Measurements from ENCODE around the gene UFD1.

UFD1 gene

DNA sequence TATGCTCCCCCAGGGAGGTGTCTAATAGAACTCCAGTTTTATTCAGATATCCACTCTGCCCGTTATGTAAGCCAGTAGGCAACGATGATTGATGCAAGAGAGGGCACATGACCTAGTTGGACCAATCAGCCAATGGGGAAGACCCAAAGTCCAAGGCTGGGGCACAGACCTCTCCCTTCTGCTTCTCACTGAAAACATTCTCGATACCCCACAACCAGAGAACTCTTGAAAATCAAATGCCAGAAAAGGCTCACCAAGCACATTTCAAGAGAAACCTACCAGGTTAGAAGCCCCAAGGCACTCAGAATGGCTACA is 54.9 kb downstream of the UFD1 start:
- DNase-seq (ENCODE audit: low read depth) = no peak

DNA sequence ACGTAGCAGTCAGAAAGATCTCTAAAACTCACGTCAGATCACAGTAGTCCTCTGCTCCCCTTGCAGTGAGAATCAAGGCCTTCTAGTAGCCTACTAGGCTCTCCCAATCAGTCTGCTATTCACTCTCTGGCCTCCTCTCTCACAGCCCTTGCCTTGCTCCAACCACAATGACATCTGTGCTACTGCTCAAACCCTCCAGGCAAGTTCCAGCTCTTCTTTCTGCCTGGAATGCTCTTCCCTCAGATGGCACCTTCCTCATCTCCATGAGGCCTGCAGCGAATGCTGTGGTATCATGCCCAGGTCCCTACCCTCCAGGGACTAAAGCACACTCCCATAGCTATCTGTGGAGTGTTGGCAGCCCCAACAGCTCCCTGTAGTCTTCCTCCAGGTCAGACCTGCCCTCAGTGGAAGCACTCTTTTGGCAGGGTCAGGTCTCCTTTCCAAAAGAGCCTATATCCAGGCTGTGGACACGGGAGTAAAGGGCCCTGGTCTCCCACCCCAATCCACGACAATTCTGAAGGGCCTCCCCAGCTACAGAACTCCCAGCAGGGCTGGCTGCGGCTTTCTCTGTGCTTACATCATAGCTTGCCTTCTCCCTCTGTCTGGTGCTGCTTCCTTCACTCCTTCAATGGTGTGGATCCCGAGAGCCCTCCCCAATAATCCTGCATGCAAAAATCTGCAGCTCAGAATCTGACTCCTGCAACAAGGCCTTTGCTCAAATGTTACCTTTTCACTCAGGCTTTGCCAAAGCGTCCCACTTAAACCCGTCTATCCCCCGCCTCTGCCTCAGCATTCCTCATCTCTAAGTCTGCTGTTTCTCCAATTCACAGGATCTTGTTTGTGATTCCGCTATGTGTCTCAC is 56.3 kb downstream of the UFD1 start:
- DNase-seq (ENCODE audit: low read depth) = no peak

DNA sequence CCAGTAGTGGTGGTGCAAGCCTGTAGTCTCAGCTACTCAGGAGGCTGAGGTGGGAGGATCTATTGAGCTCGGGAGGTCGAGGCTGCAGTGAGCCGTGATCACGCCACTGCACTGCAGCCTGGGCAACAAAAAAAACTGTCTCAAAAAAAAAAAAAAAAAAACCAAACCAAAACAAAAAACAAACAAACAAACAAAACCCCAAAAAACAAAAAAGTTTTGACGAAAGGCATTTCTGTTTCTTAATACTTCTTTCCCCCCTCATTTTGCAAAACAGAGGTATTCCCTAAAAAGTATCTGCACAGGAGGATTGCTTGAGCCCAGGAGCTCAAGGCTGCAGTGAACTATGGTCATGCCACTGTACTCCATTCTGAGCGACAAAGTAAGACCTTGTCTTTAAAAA is 58.7 kb downstream of the UFD1 start:
- DNase-seq (ENCODE audit: low read depth) = no peak

DNA sequence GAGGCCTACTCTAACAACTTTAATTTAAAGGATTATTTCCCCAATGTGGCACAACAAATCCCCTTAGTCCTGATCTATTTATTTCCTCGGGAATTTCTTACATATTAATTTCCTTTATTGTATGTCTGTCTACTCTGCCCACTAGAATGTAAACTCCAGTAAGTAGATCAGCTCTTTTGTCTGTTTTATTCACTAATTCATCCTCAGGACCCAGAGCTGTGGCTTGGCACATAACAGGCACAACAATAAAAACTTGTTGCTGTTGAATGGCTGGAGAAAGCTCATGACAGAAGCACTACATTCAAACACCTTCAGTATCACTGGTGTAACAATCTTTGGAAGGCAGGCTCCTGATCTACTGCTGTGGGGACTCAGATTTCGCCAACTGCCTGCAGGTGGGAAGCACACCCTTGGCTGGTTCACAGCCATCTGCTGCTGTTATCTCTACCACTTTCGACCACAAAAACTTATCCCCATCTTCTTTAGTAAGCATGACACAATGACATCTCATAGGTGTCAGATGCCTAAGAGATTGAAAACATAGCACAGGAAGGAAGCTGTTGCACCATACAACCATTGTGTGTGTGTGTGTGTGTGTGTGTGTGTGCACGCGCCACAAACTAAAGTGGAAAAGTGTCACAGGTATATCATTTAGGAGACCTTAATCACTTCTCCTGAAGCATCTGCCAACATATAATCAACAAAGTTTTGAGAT is 59.4 kb downstream of the UFD1 start:
- DNase-seq (ENCODE audit: low read depth) = no peak

DNA sequence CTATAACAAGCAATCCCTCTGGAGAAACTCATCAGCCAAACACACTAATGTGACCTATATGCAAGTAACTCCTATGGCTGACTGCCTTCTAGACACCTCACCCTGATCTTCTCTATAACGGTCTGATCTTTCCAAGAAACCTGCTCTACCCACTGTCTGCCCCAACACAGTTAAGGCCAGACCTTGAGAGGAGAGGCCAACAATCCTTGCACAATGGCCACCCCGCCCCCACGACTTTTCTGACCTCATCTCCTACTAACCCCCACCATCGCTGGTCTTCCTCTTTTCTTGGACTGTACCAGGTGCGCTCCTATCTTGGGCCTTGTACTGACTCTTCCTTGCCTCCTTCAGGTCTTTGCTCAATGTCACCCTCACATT is 59.9 kb downstream of the UFD1 start:
- no peak for DNase-seq (ENCODE audit: low read depth)

DNA sequence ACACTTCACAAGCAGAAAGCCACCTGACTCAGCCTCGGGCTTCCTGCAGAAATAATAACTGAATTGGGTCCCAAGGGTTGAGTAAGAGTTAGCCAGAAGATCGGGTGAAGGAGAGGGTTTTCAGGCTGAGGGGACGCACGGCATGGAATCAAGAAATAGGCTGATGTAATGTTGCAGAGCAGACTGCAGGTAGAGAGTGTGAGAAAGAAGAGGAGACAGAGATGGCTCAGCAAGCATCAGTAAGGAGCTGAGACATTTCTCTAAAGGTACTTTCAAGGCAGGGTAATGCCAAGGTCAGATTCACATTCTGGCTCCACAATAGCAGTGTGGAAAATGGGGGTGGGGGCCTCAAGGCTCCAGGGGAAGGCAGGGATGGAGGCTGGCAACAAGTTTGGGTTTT is 66.1 kb downstream of the UFD1 start:
- no peak for DNase-seq (ENCODE audit: low read depth)

DNA sequence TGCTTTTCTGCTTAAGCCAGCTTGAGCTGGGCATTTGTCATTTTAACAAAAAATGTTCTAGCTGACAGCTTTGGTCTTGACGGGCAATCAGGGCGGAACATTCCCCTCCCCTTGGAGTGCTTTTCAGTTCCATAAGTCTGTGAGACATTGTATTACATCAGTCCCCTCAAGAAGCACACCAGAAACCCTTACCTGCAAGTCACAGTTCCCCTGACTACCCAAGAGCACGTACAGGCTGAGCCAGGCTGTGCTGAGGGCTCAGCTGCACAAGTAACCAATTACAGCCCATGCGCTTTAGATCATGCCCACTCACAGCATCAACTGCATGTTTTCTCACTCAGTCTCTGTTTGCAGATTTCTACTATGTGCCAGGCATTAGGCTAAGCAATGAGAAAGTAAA is 66.5 kb downstream of the UFD1 start:
- no peak for DNase-seq (ENCODE audit: low read depth)

DNA sequence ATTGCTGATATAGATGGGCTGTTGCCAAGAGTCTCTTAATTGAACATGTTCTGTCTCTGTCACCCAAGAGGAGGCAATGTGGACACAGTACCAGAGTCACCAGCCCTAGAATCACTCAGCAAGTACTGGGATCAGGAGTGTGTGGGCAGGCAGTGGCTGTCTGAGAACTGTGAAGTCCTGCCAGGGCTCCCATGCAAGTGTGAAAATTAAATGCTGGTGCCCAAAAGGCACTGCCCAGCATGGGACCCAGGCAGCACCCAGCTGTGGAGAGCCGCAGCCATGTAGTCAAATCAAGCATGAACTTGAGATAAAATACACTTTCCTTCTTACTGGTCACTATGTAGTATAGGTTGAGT is 67.3 kb downstream of the UFD1 start:
- DNase-seq (ENCODE audit: low read depth) = no peak

DNA sequence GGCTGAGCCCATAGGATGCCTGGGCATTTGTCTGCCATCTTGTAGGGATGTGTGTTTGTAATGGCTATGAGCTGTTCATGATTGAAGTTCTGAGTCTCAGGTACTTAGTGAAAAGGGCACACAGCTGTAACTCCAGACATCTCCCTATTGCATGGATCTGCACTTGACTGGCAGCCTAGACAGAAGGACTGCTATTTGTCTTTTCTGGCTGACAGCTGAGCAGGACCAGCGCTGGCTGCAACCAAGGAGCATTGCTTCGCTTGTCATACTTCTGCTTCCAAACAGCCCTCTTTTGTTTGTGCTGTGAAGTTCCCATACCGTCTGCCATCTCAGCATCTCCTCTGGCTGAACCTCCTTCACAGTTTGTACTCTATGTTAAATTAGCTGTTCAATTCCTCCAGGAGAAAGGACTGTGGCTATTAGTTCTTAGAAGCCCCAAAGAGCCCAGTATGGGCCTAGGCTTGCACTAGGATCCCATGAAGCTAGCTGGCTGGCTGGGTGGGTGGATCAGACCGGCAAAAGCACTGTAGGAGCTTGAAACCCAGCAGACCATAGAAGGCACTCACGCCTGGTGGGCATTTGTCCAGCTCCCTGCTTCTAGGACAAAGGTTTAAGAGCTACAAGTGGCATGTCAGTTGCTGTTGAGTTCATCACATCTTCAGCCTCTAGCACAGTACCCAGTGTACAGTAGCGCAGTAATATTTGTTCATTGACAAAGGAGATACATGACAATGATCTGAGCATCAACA is 67.9 kb downstream of the UFD1 start:
- DNase-seq (ENCODE audit: low read depth) = no peak

DNA sequence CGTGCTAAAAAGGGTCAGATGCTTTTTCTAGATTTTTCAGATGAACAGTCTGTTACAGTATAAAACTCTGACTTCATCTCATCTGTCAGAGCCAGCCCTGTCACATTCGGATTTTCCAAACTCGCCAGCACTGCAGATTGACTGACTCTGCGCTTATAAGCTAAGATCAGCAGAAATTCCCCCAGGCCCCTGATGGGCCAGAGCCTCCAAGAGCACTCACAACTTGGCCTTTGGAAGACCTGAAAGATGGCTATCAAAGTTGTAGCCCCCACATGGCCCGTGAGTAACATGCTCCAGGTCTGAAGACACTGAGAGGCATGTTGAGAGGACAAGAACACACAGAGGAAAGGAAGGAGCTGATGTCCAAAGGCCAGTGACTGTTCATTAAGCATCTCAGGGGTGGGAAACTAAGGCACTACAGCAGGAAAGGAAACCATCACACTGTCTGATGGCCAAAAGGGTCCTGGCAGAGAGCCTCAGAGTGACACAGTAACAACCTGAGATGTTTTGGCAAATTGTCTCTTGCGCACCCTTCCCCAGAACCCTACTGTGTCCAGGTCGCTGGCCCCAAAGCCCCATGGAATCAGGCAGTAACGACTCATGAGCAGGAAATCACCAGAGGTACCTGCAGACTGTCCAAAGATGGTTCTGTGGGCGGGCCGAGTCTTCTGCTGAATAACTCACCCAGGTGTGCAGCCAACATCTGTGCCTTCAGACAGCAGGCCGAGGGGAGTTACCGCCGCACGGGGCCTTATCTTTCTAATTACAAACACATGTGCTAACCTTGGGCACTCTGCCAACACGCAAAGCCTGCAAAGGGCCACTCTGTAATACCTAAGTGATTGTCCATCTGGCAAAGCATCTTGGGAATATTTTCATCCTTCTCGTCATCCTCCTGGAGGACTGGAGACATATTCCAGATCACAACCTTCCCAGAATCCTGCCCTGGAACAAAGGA is 71.1 kb downstream of the UFD1 start:
- no peak for DNase-seq (ENCODE audit: low read depth)

DNA sequence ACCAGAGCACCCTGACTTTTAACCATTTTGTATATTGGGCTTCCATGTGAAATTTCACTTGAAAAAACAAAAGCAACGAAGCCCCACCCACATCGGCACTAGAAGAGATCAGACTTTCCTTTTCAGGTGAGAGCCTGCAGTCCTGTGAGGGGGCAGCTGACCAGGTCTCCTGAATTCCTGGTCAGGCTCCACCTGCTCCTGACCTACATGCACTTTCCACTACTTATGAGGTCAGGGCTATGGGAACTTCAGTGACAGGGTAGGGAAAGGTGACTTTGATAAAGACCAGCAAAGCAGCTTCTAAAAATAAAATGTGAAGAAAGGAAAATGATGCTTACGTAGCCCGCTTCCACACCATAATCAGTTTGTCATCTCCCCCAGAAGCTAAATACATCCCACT is 72.1 kb downstream of the UFD1 start:
- no peak for DNase-seq (ENCODE audit: low read depth)

DNA sequence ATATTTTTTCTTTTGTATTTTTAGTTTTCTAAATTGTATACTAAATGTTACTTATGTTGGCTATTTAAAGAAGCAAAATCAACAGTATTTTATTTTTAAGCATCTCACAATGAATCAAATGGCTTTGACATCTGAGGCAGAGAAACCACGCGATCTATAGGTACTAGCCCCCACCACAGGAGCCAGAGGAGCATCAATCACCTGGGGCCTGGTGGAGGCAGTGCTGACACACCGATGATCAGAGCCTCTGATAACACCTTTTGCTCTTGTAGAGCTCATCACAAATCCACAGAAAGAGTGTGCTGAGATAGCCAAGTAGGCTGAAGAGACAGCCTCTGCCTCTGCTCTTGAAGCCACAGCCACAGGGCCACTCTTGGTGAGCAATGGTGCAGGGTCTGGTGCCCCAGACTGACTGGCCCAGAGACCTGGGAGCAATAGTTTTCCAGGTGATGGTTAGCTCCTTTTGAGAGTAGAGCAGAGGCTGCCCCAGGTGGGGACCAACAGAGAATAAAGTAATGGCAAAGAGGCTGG is 72.6 kb downstream of the UFD1 start:
- no peak for DNase-seq (ENCODE audit: low read depth)

DNA sequence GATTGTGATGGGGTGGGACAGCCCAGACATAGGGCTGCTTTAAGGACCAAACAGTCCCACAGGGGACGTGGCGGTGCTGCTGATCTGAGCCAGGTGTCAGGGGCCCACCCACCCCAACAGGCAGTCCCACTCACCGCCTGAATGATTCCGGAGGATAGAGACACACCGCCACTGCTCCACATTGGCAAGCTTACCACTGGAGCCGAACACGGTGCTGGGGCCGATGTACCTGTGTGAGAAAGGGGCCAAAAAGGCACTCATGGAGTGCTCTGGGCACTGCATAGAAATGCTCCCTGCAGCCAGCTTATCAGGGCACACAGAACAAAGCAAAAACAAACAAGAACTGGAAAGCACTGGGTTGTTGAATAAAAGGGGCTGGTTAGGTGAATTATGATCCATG is 73.3 kb downstream of the UFD1 start:
- no peak for DNase-seq (ENCODE audit: low read depth)

DNA sequence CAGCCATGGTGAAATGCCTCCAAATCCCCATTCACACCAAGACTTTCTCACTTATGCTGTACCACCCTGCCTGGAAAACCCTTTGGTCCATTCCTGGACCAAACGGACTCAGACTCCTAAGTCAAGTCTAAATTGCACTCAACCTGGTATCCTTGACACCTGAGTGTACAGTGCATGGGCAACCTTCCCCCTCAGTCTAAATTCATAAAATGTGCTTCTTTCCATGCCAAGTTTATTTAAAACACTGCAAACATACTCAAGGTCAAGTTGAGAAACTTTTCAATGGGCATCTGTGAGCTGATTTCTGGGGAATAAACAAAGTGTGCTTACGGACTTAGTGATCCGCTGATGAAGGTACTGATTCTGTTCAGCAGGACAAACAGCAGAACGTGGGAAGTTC is 73.9 kb downstream of the UFD1 start:
- DNase-seq (ENCODE audit: low read depth) = no peak

DNA sequence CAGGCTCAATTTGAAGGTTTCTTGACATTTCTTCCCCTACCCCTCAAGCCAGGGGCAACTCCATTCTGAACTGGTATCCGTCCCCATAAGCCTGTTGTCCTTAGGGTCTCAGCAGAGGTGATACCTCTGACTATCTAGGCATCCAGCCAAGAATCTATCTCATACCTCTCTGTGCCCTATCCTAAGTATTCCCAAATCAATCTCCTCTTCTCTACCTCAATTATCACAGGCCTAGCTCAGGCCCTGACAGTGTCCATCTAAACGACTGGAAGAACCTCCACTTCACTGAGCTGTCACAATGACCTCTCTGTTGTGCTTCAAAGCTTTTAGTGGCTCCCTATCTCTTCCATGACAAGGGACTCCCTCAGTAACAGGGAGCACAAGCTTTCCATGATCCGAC is 74.3 kb downstream of the UFD1 start:
- DNase-seq (ENCODE audit: low read depth) = no peak

DNA sequence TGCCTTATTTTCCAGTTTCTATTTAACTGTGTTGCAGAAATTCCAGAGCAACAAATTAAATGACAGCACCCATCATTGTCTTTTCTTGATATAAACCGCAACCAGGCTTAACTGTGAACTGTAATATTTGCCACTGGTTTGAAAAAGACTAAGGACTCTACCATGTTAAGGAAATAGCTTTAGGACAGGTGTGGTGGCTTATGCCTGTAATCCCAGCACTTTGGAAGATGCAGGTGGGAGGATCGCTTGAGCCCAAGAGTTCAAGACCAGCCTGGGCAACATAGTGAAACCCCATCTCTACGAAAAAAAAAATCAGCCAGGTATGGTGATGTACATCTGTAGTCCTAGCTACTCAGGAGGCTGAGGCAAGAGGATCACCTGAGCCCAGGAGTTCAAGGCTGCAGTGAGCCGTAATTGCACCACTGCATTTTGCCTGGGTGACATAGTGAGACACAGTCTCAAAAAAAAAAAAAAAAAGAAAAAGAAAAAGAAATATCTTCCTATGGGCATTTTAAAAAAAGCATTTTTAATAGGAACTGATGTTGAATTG is 76.3 kb downstream of the UFD1 start:
- DNase-seq (ENCODE audit: low read depth) = no peak

DNA sequence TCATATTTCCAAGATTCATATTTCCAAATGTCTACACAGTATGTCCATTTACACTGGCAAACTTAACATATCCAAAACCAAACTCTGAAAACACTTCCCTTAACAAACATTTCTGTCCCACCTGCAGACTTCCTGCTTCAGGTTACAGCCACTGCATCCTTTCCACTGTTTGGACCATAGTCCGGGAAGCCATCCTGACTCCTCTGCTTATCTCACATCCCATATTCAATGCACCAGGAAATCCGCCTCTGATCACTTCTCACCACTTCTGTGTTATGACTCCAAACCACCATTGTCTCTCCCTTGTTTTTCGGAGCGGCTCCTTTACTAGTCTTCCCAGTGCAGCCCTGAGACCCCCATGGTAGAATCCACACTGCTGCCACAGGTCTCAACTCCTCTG is 77.5 kb downstream of the UFD1 start:
- no peak for DNase-seq (ENCODE audit: low read depth)

DNA sequence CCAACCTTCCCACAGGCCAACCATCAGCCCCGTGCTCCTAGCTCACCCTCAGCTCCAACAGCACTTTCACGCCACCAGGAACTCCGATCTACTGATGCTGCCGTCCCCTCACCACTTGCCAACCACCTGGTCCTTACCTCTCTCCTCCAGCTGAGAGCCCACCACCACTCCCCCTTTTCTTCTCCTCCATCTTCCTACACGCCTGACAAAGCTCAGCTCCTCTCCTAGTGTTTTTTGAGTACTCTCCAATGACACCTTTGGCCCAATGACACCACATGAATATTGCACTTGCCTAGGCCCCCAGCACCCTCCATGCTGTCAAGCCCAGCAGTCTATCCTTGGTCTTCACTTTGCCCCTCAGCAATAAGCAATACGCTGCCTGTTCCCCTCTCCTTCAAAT is 78.1 kb downstream of the UFD1 start:
- no peak for DNase-seq (ENCODE audit: low read depth)
